SK-N-SH (cell line): Measurements from ENCODE around the gene SNX32. TPM values are rescaled to one million over a fixed set of nuclear protein-coding genes. Genes with fewer than 3 reads are reported as not detected.
"Not testable (repeated sequence)": the region's sequence is repeated elsewhere in the genome, so short reads cannot be mapped to it uniquely, and the experiment has no call there.

Experiments used
- CTCF ChIA-PET: fragments of 300-600, 350-600 bp; formaldehyde crosslinking; extraction: SDS; loops from one replicate; lab custom pipeline; 2021; lab: Yijun Ruan, JAX
- POLR2A ChIA-PET: fragments of 350-600 bp; sonication (Branson Sonifier 250); formaldehyde crosslinking; extraction: SDS; loops from one replicate; lab custom pipeline; 2020; ENCODE audit warnings: antibody characterized with exemption, inconsistent platforms; lab: Yijun Ruan, JAX
- DNase-seq: peaks from one replicate; pipeline ENCODE4 v3.0.0; 2012
- H2AFZ ChIP-seq: fragments of 200-600 bp; sonication (generic); 2 replicates; pipeline ENCODE4 v1.8.1; 2016; ENCODE audit warnings: antibody characterized with exemption, mild to moderate bottlenecking, low read depth
- H3F3A ChIP-seq: fragments of 200-600 bp; sonication (generic); replicated peaks from 2 replicates; pipeline ENCODE3; 2016; ENCODE audit warnings: antibody characterized with exemption, mild to moderate bottlenecking; ENCODE audit not compliant: insufficient read depth
- H3K27ac ChIP-seq, 2 experiments: fragments of 200-500 bp in 1 of 2; fragments of 200-600 bp in 1 of 2; sonication (Bioruptor generic) in 1 of 2; sonication (generic), shearing (Covaris generic) in 1 of 2; 2 replicates each; pipeline versions ENCODE4 v1.5.1 to v1.6.1; 2014 to 2016; ENCODE audit warnings: low read depth in 2 of 2, inconsistent platforms in 1 of 2, low read length in 1 of 2, mild to moderate bottlenecking in 1 of 2, mixed read lengths in 1 of 2
- H3K27me3 ChIP-seq: fragments of 200-600 bp; sonication (generic), shearing (Covaris generic); 2 replicates; pipeline ENCODE4 v1.6.1; 2016; ENCODE audit warnings: mixed run types; ENCODE audit not compliant: insufficient read depth
- H3K36me3 ChIP-seq, 2 experiments: fragments of 200-500 bp in 1 of 2; fragments of 200-600 bp in 1 of 2; sonication (Bioruptor generic) in 1 of 2; sonication (generic) in 1 of 2; replicated peaks in 1 of 2; 2 replicates each; pipeline versions ENCODE3 to v1.5.1; 2014 to 2016; ENCODE audit warnings: low read length in 1 of 2, mild to moderate bottlenecking in 1 of 2; ENCODE audit not compliant: insufficient read depth in 2 of 2, control insufficient read depth in 1 of 2
- H3K4me1 ChIP-seq, 2 experiments: fragments of 200-500 bp in 1 of 2; fragments of 200-600 bp in 1 of 2; sonication (Bioruptor generic) in 1 of 2; sonication (generic), shearing (Covaris generic) in 1 of 2; 2 replicates each; pipeline versions ENCODE4 v1.5.1 to v1.6.1; 2014 to 2016; ENCODE audit warnings: low read depth in 1 of 2, low read length in 1 of 2, mixed run types in 1 of 2; ENCODE audit not compliant: insufficient read depth in 2 of 2, control insufficient read depth in 1 of 2
- H3K4me2 ChIP-seq: fragments of 200-600 bp; sonication (generic), shearing (Covaris generic); 2 replicates; pipeline ENCODE4 v1.6.1; 2017; ENCODE audit warnings: mixed run types
- H3K4me3 ChIP-seq, 2 experiments: fragments of 200-500 bp in 1 of 2; fragments of 200-600 bp in 1 of 2; sonication (Bioruptor generic) in 1 of 2; sonication (generic), shearing (Covaris generic) in 1 of 2; 2 replicates each; pipeline versions ENCODE4 v1.5.1 to v1.8.1; 2014 to 2016; ENCODE audit warnings: low read depth in 2 of 2, inconsistent platforms in 1 of 2, low read length in 1 of 2, mild to moderate bottlenecking in 1 of 2, mixed read lengths in 1 of 2, moderate library complexity in 1 of 2
- H3K79me2 ChIP-seq: fragments of 200-600 bp; sonication (generic); 2 replicates; pipeline ENCODE4 v1.8.1; 2017; ENCODE audit warnings: mild to moderate bottlenecking; ENCODE audit not compliant: insufficient read depth
- H3K9ac ChIP-seq: fragments of 200-600 bp; sonication (generic); 2 replicates; pipeline ENCODE4 v1.6.1; 2017; ENCODE audit warnings: mixed run types
- H3K9me2 ChIP-seq: fragments of 200-600 bp; sonication (generic); 2 replicates; pipeline ENCODE4 v1.6.1; 2017; ENCODE audit warnings: mixed run types
- H3K9me3 ChIP-seq: fragments of 200-600 bp; sonication (generic); 2 replicates; pipeline ENCODE4 v1.6.1; 2017; ENCODE audit warnings: mixed run types, mild to moderate bottlenecking, moderate library complexity
- H4K20me1 ChIP-seq: fragments of 200-600 bp; sonication (generic); 2 replicates; pipeline ENCODE4 v1.6.1; 2017; ENCODE audit warnings: mild to moderate bottlenecking, mixed run types; ENCODE audit not compliant: insufficient read depth
- ELF1 ChIP-seq: IDR thresholded peaks from 2 replicates; pipeline ENCODE4 v1.4.0; 2012
- FOXM1 ChIP-seq: IDR thresholded peaks from 2 replicates; pipeline ENCODE4 v1.4.0; 2012; ENCODE audit warnings: low read depth, mild to moderate bottlenecking
- JUND ChIP-seq: IDR thresholded peaks from 2 replicates; pipeline ENCODE4 v1.4.0; 2012
- MXI1 ChIP-seq: IDR thresholded peaks from 2 replicates; pipeline ENCODE4 v1.6.1; 2012; ENCODE audit warnings: mild to moderate bottlenecking, low read depth, low read length, improper control_type of control experiment
- PBX3 ChIP-seq: IDR thresholded peaks from 2 replicates; pipeline ENCODE4; 2012
- USF2 ChIP-seq: fragments of 150-350 bp; IDR thresholded peaks from 2 replicates; pipeline ENCODE4 v1.6.1; 2017; ENCODE audit warnings: antibody characterized with exemption, low read length, low read depth, borderline replicate concordance
- YY1 ChIP-seq: IDR thresholded peaks from 2 replicates; pipeline ENCODE4 v1.4.0; 2012; ENCODE audit warnings: low read depth, mild to moderate bottlenecking
- WGBS: methylation state at CpG from one replicate; pipeline ENCODE4 v1.1.6; 2017; ENCODE audit warnings: low lambda C conversion rate; 5-methylcytosine and 5-hydroxymethylcytosine counted together
- polyA plus RNA-seq, 3 experiments: library from polyadenylated mRNA; depleted of rRNA; stranded (reverse); fragments of >200 nt; gene quantifications; 2 replicates each; pipeline ENCODE4 v1.2.3, GENCODE V29; 2012

Gene SNX32
- polyA plus RNA-seq, 1 of the 3 experiments (the other 2 are of a cell fraction) = 1.0 TPM

GRCh38 chr11:65844231-65844872, 10.6 kb downstream of the SNX32 start:
- H4K20me1 ChIP-seq = no peaks in the 10 kb centered on the region
- ChIA-PET CTCF (interaction anchor here (1.6 kb wide), 2 partner anchors 40 to 144 kb away, joined by 3 to 4 read pairs; no protein-coding TSS in a partner anchor), POLR2A (interaction anchor here (0.7 to 1.2 kb wide), 2 partner anchors 9 to 12 kb away, joined by 3 read pairs; no protein-coding TSS in a partner anchor)
- H3F3A ChIP-seq = peaks cover 7% of the 10 kb centered on the region
- DNase-seq = no peak
- H3K9me2 ChIP-seq = no peaks in the 10 kb centered on the region
- H3K4me2 ChIP-seq = no peak overlapping the region
- H2AFZ ChIP-seq = no peak overlapping the region
- no peak overlapping the region for H3K4me3 ChIP-seq
- H3K9ac ChIP-seq = no peak overlapping the region
- H3K4me1 ChIP-seq = no peaks in the 10 kb centered on the region; a peak in 1 of 4 replicates
- TF ChIP-seq ELF1 = no peak
- TF ChIP-seq, all 33 proteins: peak for 0
- Histone ChIP-seq H3K27ac (no peak overlapping the region), H3K36me3 (no peaks in the 10 kb centered on the region), H3K9me3 (no peaks in the 10 kb centered on the region), H3K27me3 (no peaks in the 10 kb centered on the region), H3K79me2 (no peaks in the 10 kb centered on the region)
- 85% methylated on average over 10 of the region's 10 CpGs for WGBS

GRCh38 chr11:65847746-65848145, 14.0 kb downstream of the SNX32 start:
- 66% methylated on average over 3 of the region's 3 CpGs for WGBS
- POLR2A ChIA-PET = no interaction called here
- Histone ChIP-seq H3K79me2 (no peaks in the 10 kb centered on the region), H3F3A (peaks cover 31% of the 10 kb centered on the region), H3K9ac (no peak overlapping the region), H4K20me1 (peaks cover 8% of the 10 kb centered on the region), H3K9me2 (no peaks in the 10 kb centered on the region), H3K4me2 (no peak overlapping the region), H3K27ac (no peak overlapping the region), H3K9me3 (no peaks in the 10 kb centered on the region), H3K4me3 (no peak overlapping the region), H2AFZ (no peak overlapping the region), H3K4me1 (peaks cover 0 to 4% of the 10 kb centered on the region in 2 experiments; a peak in 1 of 4 replicates), H3K27me3 (no peaks in the 10 kb centered on the region)
- no peak for DNase-seq
- CTCF ChIA-PET = interaction anchor here (1.6 kb wide), 1 partner anchor 37 kb away, joined by 4 read pairs; no protein-coding TSS in a partner anchor
- TF ChIP-seq FOXM1 (no peak), MXI1 (no peak), JUND (no peak), USF2 (no peak), PBX3 (no peak), YY1 (no peak)
- TF ChIP-seq, all 33 proteins: peak for 0
- peaks cover 10 to 15% of the 10 kb centered on the region in 2 experiments for H3K36me3 ChIP-seq

GRCh38 chr11:65848693-65849092, 14.9 kb downstream of the SNX32 start:
- not testable (repeated sequence) for DNase-seq, H3K4me3 ChIP-seq
- CTCF ChIA-PET = interaction anchor here (1.3 to 5.3 kb wide), 5 partner anchors 12 to 137 kb away, joined by 3 to 30 read pairs (median 4); partner anchors contain the start of genes FIBP, KAT5 and MUS81

More at GRCh38 chr11:65848693-65849092, 14.9 kb downstream of the SNX32 start:
- not testable (repeated sequence) for H2AFZ ChIP-seq, H3K9me2 ChIP-seq, H3K9ac ChIP-seq, H3K27me3 ChIP-seq, H3K27ac ChIP-seq, H3K9me3 ChIP-seq, H3K79me2 ChIP-seq, H3K4me2 ChIP-seq, H3K4me1 ChIP-seq
- peaks cover 17% of the 10 kb centered on the region for H4K20me1 ChIP-seq
- peaks cover 36% of the 10 kb centered on the region for H3F3A ChIP-seq
- POLR2A ChIA-PET = interaction anchor here (2.7 kb wide), 1 partner anchor 11 kb away, joined by 13 read pairs; the partner anchor contains the start of gene MUS81
- H3K36me3 ChIP-seq = peaks cover 15 to 25% of the 10 kb centered on the region in 2 experiments
- 54% methylated on average over 6 of the region's 7 CpGs for WGBS
